Gastroesophageal sphincter (tissue), 3 donors: ENCODE data around the gene SCGB1A1.

Experiments used
- CTCF ChIP-seq, 4 experiments: fragments of 200-600 bp in 2 of 4; fragments of 450-650 bp in 2 of 4; sonication (generic) in 1 of 4; IDR thresholded peaks; one replicate each; pipeline ENCODE4 v1.5.1; 2017 to 2019; ENCODE audit warnings: antibody characterized with exemption in 4 of 4, mild to moderate bottlenecking in 2 of 4, moderate library complexity in 2 of 4
- POLR2A ChIP-seq, 2 donors: fragments of 450-650 bp; IDR thresholded peaks; one replicate each; pipeline ENCODE4 v1.6.1; 2017; ENCODE audit warnings: antibody characterized with exemption in 2 of 2, mild to moderate bottlenecking in 2 of 2, moderate library complexity in 1 of 2

GRCh38 chr11:62406034-62406433 lies 12.8 kb upstream of the SCGB1A1 start:
- TF ChIP-seq POLR2A (IDR thresholded peaks at IDR 0.05) = no peak
- TF ChIP-seq CTCF (IDR thresholded peaks at IDR 0.05) = no peak
